A549 (cell line): ENCODE results near the gene OPRL1. TPM values are rescaled to one million over a fixed set of nuclear protein-coding genes. Genes with fewer than 3 reads are reported as not detected.
A peak's percentile ranks its signal among the peaks of the same experiment; 100 is the strongest.

ENCODE experiments used
- ATAC-seq, 2 experiments: fragments of 200-7000 bp in 1 of 2; fragments of >200 bp in 1 of 2; cut with Nextera tagmentation in 1 of 2; cut with Tn5 transposase in 1 of 2; 3 replicates each; pipeline versions ENCODE4 v1.8.0 to v1.9.1; 2018 to 2020; ENCODE audit warnings: mild to moderate bottlenecking in 1 of 2, moderate library complexity in 1 of 2
- CTCF ChIA-PET: fragments of 300-600 bp; sonication (Branson Sonifier 250); formaldehyde crosslinking; extraction: SDS; loops from one replicate; lab custom pipeline; 2021; ENCODE audit warnings: antibody characterized with exemption, inconsistent platforms; lab: Yijun Ruan, JAX
- POLR2A ChIA-PET: fragments of 350-600 bp; formaldehyde crosslinking; extraction: SDS; loops from one replicate; lab custom pipeline; 2021; ENCODE audit warnings: antibody characterized with exemption, inconsistent platforms; lab: Yijun Ruan, JAX
- DNase-seq, 2 experiments: peaks; one replicate each; pipeline versions ENCODE4 v3.0.0 to v3.0.0-alpha.2; 2011 to 2016; ENCODE audit warnings: low read depth in 1 of 2, low spot score in 1 of 2
- FAIRE-seq: peaks from 2 replicates; lab custom pipeline; 2011; peaks lifted over from hg19 to GRCh38; lab: Jason Lieb, UNC
- H3K27ac ChIP-seq, 2 experiments: fragments of >200 bp; sonication (Bioruptor Twin); formaldehyde crosslinking; 3 replicates each; pipeline ENCODE4 v1.5.1; 2016 to 2017
- H3K4me1 ChIP-seq: fragments of >200 bp; sonication (Bioruptor Twin); formaldehyde crosslinking; 3 replicates; pipeline ENCODE4 v1.6.1; 2016
- H3K4me2 ChIP-seq: fragments of >200 bp; sonication (Bioruptor Twin); formaldehyde crosslinking; 3 replicates; pipeline ENCODE4 v1.6.1; 2016
- H3K4me3 ChIP-seq: fragments of >200 bp; sonication (Bioruptor Twin); formaldehyde crosslinking; 3 replicates; pipeline ENCODE4 v1.5.1; 2016
- H3K9me3 ChIP-seq: fragments of >200 bp; sonication (Bioruptor Twin); formaldehyde crosslinking; 3 replicates; pipeline ENCODE4 v1.6.1; 2016
- BHLHE40 ChIP-seq: IDR thresholded peaks from 2 replicates; pipeline ENCODE4 v1.6.1; 2012; ENCODE audit warnings: low read depth, low read length, inconsistent platforms
- CBX2 ChIP-seq: fragments of 200-600 bp; sonication (generic); IDR thresholded peaks from 2 replicates; pipeline ENCODE4 v1.6.1; 2016; ENCODE audit warnings: low read depth, mild to moderate bottlenecking, borderline replicate concordance
- CBX8 ChIP-seq: fragments of 200-600 bp; sonication (generic); IDR thresholded peaks from 2 replicates; pipeline ENCODE4 v1.6.1; 2016
- CEBPB ChIP-seq, 2 experiments: fragments of >200 bp in 1 of 2; sonication (Bioruptor Twin) in 1 of 2; formaldehyde crosslinking in 1 of 2; IDR thresholded peaks; 2 replicates each; pipeline ENCODE4 v1.6.1; 2012 to 2016
- CHD2 ChIP-seq: fragments of 150-350 bp; IDR thresholded peaks from 2 replicates; pipeline ENCODE4 v1.6.1; 2014; ENCODE audit warnings: low read length; ENCODE audit not compliant: partially characterized antibody
- EP300 ChIP-seq, 2 experiments: fragments of >200 bp; sonication (Bioruptor Twin); formaldehyde crosslinking; IDR thresholded peaks; 2 replicates in 1 of 2; 3 replicates in 1 of 2; pipeline ENCODE4 v1.6.1; 2016 to 2017
- ESRRA ChIP-seq: fragments of 150-350 bp; IDR thresholded peaks from 2 replicates; pipeline ENCODE4 v1.6.1; 2014; ENCODE audit warnings: mild to moderate bottlenecking, low read length, borderline replicate concordance
- FOSB ChIP-seq: fragments of 250-450 bp; sonication (Bioruptor Pico); IDR thresholded peaks from 2 replicates; pipeline ENCODE4 v1.5.0; 2020; ENCODE audit warnings: mild to moderate bottlenecking, moderate library complexity
- FOSL2 ChIP-seq, 2 experiments: fragments of 450-650 bp in 1 of 2; fragments of >200 bp in 1 of 2; sonication (Bioruptor Twin) in 1 of 2; formaldehyde crosslinking; IDR thresholded peaks; 2 replicates each; pipeline versions ENCODE4 v1.5.0 to v1.6.1; 2016 to 2020; ENCODE audit warnings: mild to moderate bottlenecking in 1 of 2, moderate library complexity in 1 of 2
- HDAC2 ChIP-seq: fragments of 200-600 bp; sonication (generic); IDR thresholded peaks from 2 replicates; pipeline ENCODE4 v1.6.1; 2016
- HOXB5 ChIP-seq: fragments of 250-450 bp; sonication (Bioruptor Pico); IDR thresholded peaks from 2 replicates; pipeline ENCODE4 v1.5.0; 2020; ENCODE audit warnings: mild to moderate bottlenecking, moderate library complexity
- JUN ChIP-seq, 2 experiments: fragments of >200 bp; sonication (Bioruptor Twin); formaldehyde crosslinking; IDR thresholded peaks; 2 replicates in 1 of 2; 3 replicates in 1 of 2; pipeline ENCODE4 v1.6.1; 2016 to 2017
- KDM1A ChIP-seq: fragments of 200-600 bp; sonication (generic); IDR thresholded peaks from 2 replicates; pipeline ENCODE4 v1.6.1; 2016; ENCODE audit warnings: low read depth, mild to moderate bottlenecking
- KDM5A ChIP-seq: fragments of 200-600 bp; sonication (generic); IDR thresholded peaks from 2 replicates; pipeline ENCODE4 v1.6.1; 2016; ENCODE audit warnings: antibody characterized with exemption, mild to moderate bottlenecking
- MAFK ChIP-seq: fragments of 450-650 bp; IDR thresholded peaks from 2 replicates; pipeline ENCODE4 v1.6.1; 2014; ENCODE audit not compliant: partially characterized antibody
- MYC ChIP-seq: IDR thresholded peaks from 2 replicates; pipeline ENCODE4 v1.6.1; 2012; ENCODE audit warnings: mild to moderate bottlenecking, inconsistent platforms, low read length, improper control_type of control experiment, borderline replicate concordance
- POLR2A ChIP-seq: IDR thresholded peaks from 2 replicates; pipeline ENCODE4 v1.6.1; 2012; ENCODE audit warnings: mild to moderate bottlenecking, low read length
- POLR2AphosphoS2 ChIP-seq: conservative IDR thresholded peaks from 2 replicates; pipeline ENCODE4 v1.6.1; 2012; ENCODE audit warnings: low read length, improper control_type of control experiment, inconsistent platforms
- RARB ChIP-seq: fragments of 250-450 bp; sonication (Bioruptor Pico); IDR thresholded peaks from 2 replicates; pipeline ENCODE4 v1.8.0; 2021; ENCODE audit warnings: mild to moderate bottlenecking, moderate library complexity
- RCOR1 ChIP-seq: fragments of 150-350 bp; IDR thresholded peaks from 2 replicates; pipeline ENCODE4 v1.6.1; 2014; ENCODE audit warnings: antibody characterized with exemption, low read length, low read depth
- RFX5 ChIP-seq: fragments of 450-650 bp; IDR thresholded peaks from 2 replicates; pipeline ENCODE4 v1.7.1; 2014; ENCODE audit warnings: antibody characterized with exemption, mild to moderate bottlenecking, moderate library complexity
- ZC3H11A ChIP-seq: fragments of 450-650 bp; IDR thresholded peaks from 2 replicates; pipeline ENCODE4 v1.6.1; 2014; ENCODE audit warnings: antibody characterized with exemption, mild to moderate bottlenecking
- ZFP36 ChIP-seq: fragments of 450-650 bp; IDR thresholded peaks from 2 replicates; pipeline ENCODE4 v1.6.1; 2014; ENCODE audit warnings: borderline replicate concordance; ENCODE audit not compliant: partially characterized antibody
- ZSCAN20 ChIP-seq: fragments of 250-450 bp; sonication (Bioruptor Pico); IDR thresholded peaks from 2 replicates; pipeline ENCODE4 v1.8.0; 2022; ENCODE audit warnings: mild to moderate bottlenecking, moderate library complexity
- WGBS: methylation state at CpG from one replicate; pipeline ENCODE4 v1.1.6; 2017; ENCODE audit errors: missing lambda C conversion rate; 5-methylcytosine and 5-hydroxymethylcytosine counted together
- polyA plus RNA-seq, 4 experiments: library from polyadenylated mRNA; depleted of rRNA in 3 of 4; stranded (reverse); fragments of >200 nt; fragmentation: RNase III in 1 of 4; extraction: RNeasy Plus Mini Kit Qiagen cat#74134 plus additional on column Dnase treatment in 1 of 4; gene quantifications; 2 replicates in 3 of 4; 3 replicates in 1 of 4; pipeline ENCODE4 v1.2.3, GENCODE V29; 2011 to 2017
- TF ChIP-seq, protein P1 (sequence below): fragments of 250-450 bp; sonication (Bioruptor Pico); IDR thresholded peaks from 2 replicates; pipeline ENCODE4 v1.5.0; 2020; ENCODE audit warnings: low read depth, mild to moderate bottlenecking, moderate library complexity
- TF ChIP-seq, protein P2 (sequence below): fragments of 150-350 bp; IDR thresholded peaks from 2 replicates; pipeline ENCODE4 v1.6.1; 2014; ENCODE audit warnings: low read depth, mild to moderate bottlenecking, low read length
- TF ChIP-seq, protein P3 (sequence below): fragments of 450-650 bp; IDR thresholded peaks from 2 replicates; pipeline ENCODE4 v1.6.1; 2014; ENCODE audit warnings: antibody characterized with exemption
- TF ChIP-seq, protein P4 (sequence below): fragments of 250-450 bp; sonication (Bioruptor Pico); IDR thresholded peaks from 2 replicates; pipeline ENCODE4 v1.5.0; 2021; ENCODE audit warnings: mild to moderate bottlenecking, moderate library complexity, borderline replicate concordance
- TF ChIP-seq, protein P5 (sequence below): fragments of >200 bp; sonication (Bioruptor Twin); formaldehyde crosslinking; IDR thresholded peaks from 3 replicates; pipeline ENCODE4 v1.6.1; 2016

Gene OPRL1
- polyA plus RNA-seq, 2 of the 4 experiments (the other 2 are of a cell fraction), result 0.54 to 1.2 TPM

DNA sequence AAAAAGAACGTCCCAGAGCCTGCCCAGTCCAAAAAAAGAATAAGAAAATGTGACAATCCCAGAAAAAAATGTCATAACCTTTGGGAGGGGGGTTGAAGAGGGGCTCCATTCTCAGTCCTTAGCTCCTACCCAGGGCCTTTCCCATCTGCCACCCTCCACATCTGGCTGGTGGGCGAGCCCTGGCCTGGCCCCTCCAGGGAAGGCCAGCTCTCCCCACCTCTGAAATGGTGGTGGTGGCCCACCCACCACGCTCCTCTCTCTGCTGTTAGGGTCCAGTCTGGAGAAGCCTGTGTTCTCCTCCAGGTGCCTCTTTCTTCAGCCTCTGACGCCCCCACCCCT, 979 bp upstream of the OPRL1 start:
- no peak for FAIRE-seq

DNA sequence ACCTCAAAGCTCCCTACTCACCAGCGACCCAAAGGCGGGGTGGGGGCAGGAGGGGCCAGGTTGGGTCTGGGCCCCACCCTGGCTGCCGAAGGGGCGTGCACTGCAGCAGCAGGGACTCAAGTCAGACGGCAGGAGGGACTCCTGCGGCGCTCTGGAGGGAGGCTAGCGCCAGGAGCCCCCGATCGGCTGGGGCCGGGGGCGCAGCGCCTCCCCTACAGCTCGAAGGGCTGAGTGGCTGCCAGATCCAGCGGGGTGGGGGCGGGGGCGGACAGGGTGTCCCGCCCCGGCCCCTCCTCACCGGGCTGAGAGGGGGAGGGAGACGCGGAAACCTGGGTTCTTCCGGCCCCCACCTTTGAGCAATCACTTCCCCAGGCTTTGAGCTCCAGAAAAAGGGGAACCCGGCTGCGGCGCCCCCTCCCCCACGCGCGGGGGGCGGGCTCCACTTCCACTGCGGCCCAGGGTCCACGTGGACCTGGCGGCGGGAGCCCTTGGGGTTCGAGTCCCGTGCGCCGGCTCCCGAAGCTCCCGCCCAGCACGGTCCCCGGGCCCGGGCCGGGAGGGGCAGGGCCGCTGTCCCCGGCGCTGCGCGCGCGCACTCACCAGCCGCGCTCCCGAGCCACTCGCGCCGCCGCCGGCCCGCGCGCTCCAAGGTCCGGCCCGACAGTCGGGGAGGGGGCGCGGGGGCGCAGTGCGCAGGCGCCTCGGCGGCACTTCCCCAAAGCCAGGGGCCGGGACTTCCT, 439 bp upstream of the OPRL1 start, which contains the start of gene RGS19:
TSS of gene RGS19 (minus strand) at position 246 of the 740 bp plus-strand sequence. CDS start 2,632 bp downstream, outside the sequence.
- peak; percentile 15 to 49; a peak in 5 of 6 replicates for ATAC-seq
- Histone ChIP-seq H3K27ac (peak within 1 kb of the TSS; percentile 93 to 96), H3K9me3 (no peaks in the 10 kb centered on the region), H3K4me3 (peak within 1 kb of the TSS; percentile 89), H3K4me2 (peak within 1 kb of the TSS; percentile 100), H3K4me1 (peaks cover 27% of the 10 kb centered on the region)
- POLR2A ChIA-PET, result interaction anchor here (0.7 to 1.5 kb wide), 2 partner anchors 17 to 99 kb away, joined by 7 to 12 read pairs; partner anchors contain the start of gene TCEA2
- CTCF ChIA-PET, result interaction anchor here (0.7 to 9.1 kb wide), 9 partner anchors 10 to 99 kb away, joined by 3 to 121 read pairs (median 5); partner anchors contain the start of gene PRPF6
- WGBS, result 0% methylated on average over 4 of the region's 73 CpGs
- FAIRE-seq, result no peak
- DNase-seq, result peak in 1 of 2 experiments; percentile 72
- TF ChIP-seq ZFP36 (no peak), CBX2 (no peak), ZC3H11A (no peak), POLR2A (peak; percentile 25; the same call in 1 of the 2 replicates), KDM5A (no peak), RCOR1 (no peak), RARB (CRISPR knock-in tag) (no peak), ZSCAN20 (no peak), MYC (no peak), RFX5 (no peak), BHLHE40 (no peak), FOSL2 (IDR thresholded peaks at IDR 0.05) (no peak), FOSL2 (CRISPR knock-in tag; IDR thresholded peaks at IDR 0.05) (no peak), ESRRA (no peak), CEBPB (IDR thresholded peaks at IDR 0.05) (no peak), CHD2 (no peak), KDM1A (peak; percentile 56; the same call in 1 of the 2 replicates), HDAC2 (no peak), EP300 (IDR thresholded peaks at IDR 0.05) (no peak), CBX8 (no peak), JUN (IDR thresholded peaks at IDR 0.05) (peak in 1 of 2 experiments; percentile 46; a peak in 1 of 5 replicates)
- TF ChIP-seq, protein P1, sequence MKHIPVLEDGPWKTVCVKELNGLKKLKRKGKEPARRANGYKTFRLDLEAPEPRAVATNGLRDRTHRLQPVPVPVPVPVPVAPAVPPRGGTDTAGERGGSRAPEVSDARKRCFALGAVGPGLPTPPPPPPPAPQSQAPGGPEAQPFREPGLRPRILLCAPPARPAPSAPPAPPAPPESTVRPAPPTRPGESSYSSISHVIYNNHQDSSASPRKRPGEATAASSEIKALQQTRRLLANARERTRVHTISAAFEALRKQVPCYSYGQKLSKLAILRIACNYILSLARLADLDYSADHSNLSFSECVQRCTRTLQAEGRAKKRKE (CRISPR knock-in tag), result no peak
- TF ChIP-seq, protein P2, sequence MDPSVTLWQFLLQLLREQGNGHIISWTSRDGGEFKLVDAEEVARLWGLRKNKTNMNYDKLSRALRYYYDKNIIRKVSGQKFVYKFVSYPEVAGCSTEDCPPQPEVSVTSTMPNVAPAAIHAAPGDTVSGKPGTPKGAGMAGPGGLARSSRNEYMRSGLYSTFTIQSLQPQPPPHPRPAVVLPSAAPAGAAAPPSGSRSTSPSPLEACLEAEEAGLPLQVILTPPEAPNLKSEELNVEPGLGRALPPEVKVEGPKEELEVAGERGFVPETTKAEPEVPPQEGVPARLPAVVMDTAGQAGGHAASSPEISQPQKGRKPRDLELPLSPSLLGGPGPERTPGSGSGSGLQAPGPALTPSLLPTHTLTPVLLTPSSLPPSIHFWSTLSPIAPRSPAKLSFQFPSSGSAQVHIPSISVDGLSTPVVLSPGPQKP, result no peak
- TF ChIP-seq, protein P3, sequence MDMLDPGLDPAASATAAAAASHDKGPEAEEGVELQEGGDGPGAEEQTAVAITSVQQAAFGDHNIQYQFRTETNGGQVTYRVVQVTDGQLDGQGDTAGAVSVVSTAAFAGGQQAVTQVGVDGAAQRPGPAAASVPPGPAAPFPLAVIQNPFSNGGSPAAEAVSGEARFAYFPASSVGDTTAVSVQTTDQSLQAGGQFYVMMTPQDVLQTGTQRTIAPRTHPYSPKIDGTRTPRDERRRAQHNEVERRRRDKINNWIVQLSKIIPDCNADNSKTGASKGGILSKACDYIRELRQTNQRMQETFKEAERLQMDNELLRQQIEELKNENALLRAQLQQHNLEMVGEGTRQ, result no peak
- TF ChIP-seq, protein P4, sequence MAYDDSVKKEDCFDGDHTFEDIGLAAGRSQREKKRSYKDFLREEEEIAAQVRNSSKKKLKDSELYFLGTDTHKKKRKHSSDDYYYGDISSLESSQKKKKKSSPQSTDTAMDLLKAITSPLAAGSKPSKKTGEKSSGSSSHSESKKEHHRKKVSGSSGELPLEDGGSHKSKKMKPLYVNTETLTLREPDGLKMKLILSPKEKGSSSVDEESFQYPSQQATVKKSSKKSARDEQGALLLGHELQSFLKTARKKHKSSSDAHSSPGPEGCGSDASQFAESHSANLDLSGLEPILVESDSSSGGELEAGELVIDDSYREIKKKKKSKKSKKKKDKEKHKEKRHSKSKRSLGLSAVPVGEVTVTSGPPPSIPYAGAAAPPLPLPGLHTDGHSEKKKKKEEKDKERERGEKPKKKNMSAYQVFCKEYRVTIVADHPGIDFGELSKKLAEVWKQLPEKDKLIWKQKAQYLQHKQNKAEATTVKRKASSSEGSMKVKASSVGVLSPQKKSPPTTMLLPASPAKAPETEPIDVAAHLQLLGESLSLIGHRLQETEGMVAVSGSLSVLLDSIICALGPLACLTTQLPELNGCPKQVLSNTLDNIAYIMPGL, result no peak
- TF ChIP-seq, protein P5, sequence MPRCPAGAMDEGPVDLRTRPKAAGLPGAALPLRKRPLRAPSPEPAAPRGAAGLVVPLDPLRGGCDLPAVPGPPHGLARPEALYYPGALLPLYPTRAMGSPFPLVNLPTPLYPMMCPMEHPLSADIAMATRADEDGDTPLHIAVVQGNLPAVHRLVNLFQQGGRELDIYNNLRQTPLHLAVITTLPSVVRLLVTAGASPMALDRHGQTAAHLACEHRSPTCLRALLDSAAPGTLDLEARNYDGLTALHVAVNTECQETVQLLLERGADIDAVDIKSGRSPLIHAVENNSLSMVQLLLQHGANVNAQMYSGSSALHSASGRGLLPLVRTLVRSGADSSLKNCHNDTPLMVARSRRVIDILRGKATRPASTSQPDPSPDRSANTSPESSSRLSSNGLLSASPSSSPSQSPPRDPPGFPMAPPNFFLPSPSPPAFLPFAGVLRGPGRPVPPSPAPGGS, result 0 out of 3 replicates have a peak, but pooled peaks have one; percentile 41

More for the DNA sequence above, 979 bp upstream of the OPRL1 start:
- Histone ChIP-seq H3K4me3 (peak overlapping the region; percentile 89), H3K4me2 (peak overlapping the region; percentile 100), H3K4me1 (peaks cover 27% of the 10 kb centered on the region), H3K27ac (peak overlapping the region; percentile 93 to 96), H3K9me3 (no peaks in the 10 kb centered on the region)
- TF ChIP-seq MAFK (no peak), HOXB5 (CRISPR knock-in tag) (no peak), FOSB (CRISPR knock-in tag) (no peak), POLR2AphosphoS2 (no peak)
- TF ChIP-seq, protein P3, result no peak
- ATAC-seq, result no peak
- ChIA-PET POLR2A (no interaction called here), CTCF (interaction anchor here (0.7 to 9.1 kb wide), 6 partner anchors 9 to 59 kb away, joined by 3 to 121 read pairs (median 8); no protein-coding TSS in a partner anchor)
- 22% methylated on average over 4 of the region's 4 CpGs for whole genome bisulfite sequencing
- DNase-seq, result no peak
